Fibroblast of the aortic adventitia (primary cell): ENCODE data around the gene RFC5. TPM values are rescaled to one million over a fixed set of nuclear protein-coding genes. Genes with fewer than 3 reads are reported as not detected.
"Not testable (repeated sequence)": the region's sequence is repeated elsewhere in the genome, so short reads cannot be mapped to it uniquely, and the experiment has no call there.

ENCODE experiments used
- DNase-seq: peaks from one replicate; pipeline ENCODE4 v3.0.0-alpha.2; 2010; ENCODE audit warnings: low read depth
- H3K4me3 ChIP-seq: 2 replicates; pipeline ENCODE4 v1.5.1; 2011; ENCODE audit warnings: low read depth, mild to moderate bottlenecking, control low read depth, low read length, moderate library complexity
- CTCF ChIP-seq: IDR thresholded peaks from 2 replicates; pipeline ENCODE4 v1.5.1; 2011; ENCODE audit warnings: mild to moderate bottlenecking, low read length, control low read depth, inconsistent platforms; ENCODE audit not compliant: insufficient read depth
- small RNA-seq: library from RNA; depleted of rRNA; stranded (forward); fragments of <200 nt; gene quantifications from one replicate; pipeline ENCODE3, GENCODE V24; 2012
- total RNA-seq: library from RNA; depleted of rRNA; stranded (reverse); fragments of >200 nt; gene quantifications from 2 replicates; pipeline ENCODE4 v1.2.3, GENCODE V29; 2012; ENCODE audit warnings: low replicate concordance

The RFC5 gene
- total RNA-seq, 1 donor = 26.2 TPM

- no peak overlapping the region for H3K4me3 ChIP-seq
- no peak for TF ChIP-seq CTCF
- no peak for DNase-seq
Observed at GRCh38 chr12:118070650-118071049, 54.1 kb downstream of the RFC5 start.

GRCh38 chr12:118073768-118074167 lies 57.3 kb downstream of the RFC5 start:
- DNase-seq = no peak
- no peak overlapping the region for H3K4me3 ChIP-seq
- no peak for TF ChIP-seq CTCF

GRCh38 chr12:118081521-118081920 lies 65.0 kb downstream of the RFC5 start:
- DNase-seq, H3K4me3 ChIP-seq: not testable (repeated sequence)

Small RNAs within 50 kb of the gene (small RNA-seq; reads per million reads assigned to genes)
- not detected for gene AC131159.1

Other genes starting within 250 kb of the RFC5 start
- under 0.01 TPM in 1 of 2 replicates, not detected in the other for gene KSR2, start 47.7 kb upstream of the RFC5 start, total RNA-seq
- gene WSB2, start 44.5 kb downstream of the RFC5 start, total RNA-seq = 32.9 and 117 TPM in 2 replicates
- gene VSIG10, start 87.3 kb downstream of the RFC5 start, total RNA-seq = 11.1 and 24.5 TPM in 2 replicates
- gene PEBP1, start 119.4 kb downstream of the RFC5 start, total RNA-seq = 163 and 215 TPM in 2 replicates